Right lobe of liver (tissue), 6 donors: Measurements from ENCODE around the gene CFAP100. TPM values are rescaled to one million over a fixed set of nuclear protein-coding genes. Genes with fewer than 3 reads are reported as not detected.
A peak's percentile ranks its signal among the peaks of the same experiment; 100 is the strongest.

ENCODE experiments used
- ATAC-seq, 4 donors: fragments of 200-7000 bp; cut with Tn5 transposase; one replicate each; pipeline ENCODE4 v1.9.1; 2020; ENCODE audit warnings: mild to moderate bottlenecking in 4 of 4, moderate library complexity in 4 of 4
- DNase-seq, 3 donors: peaks; one replicate each; pipeline ENCODE4 v3.0.0-alpha.2; 2020
- H3K27ac ChIP-seq, 3 donors: fragments of 200-600 bp; one replicate each; pipeline ENCODE4 v1.8.0; 2022
- H3K27me3 ChIP-seq, 2 donors: fragments of 200-600 bp; one replicate each; pipeline ENCODE4 v1.8.0; 2022
- H3K36me3 ChIP-seq, 4 donors: fragments of 200-600 bp; sonication (generic) in 1 of 4; one replicate each; pipeline versions ENCODE4 v1.5.1 to v1.8.0; 2017 to 2022; ENCODE audit warnings: control low read depth in 1 of 4
- H3K4me1 ChIP-seq, 4 donors: fragments of 200-600 bp; sonication (generic) in 1 of 4; one replicate each; pipeline versions ENCODE4 v1.5.1 to v1.8.0; 2017 to 2022; ENCODE audit warnings: control low read depth in 1 of 4
- H3K4me3 ChIP-seq, 3 donors: fragments of 200-600 bp; one replicate each; pipeline ENCODE4 v1.8.0; 2022
- H3K9me3 ChIP-seq, 4 donors: fragments of 200-600 bp; sonication (generic) in 1 of 4; one replicate each; pipeline versions ENCODE4 v1.5.1 to v1.8.0; 2017 to 2022; ENCODE audit warnings: control low read depth in 1 of 4
- POLR2A ChIP-seq: fragments of 450-650 bp; IDR thresholded peaks from one replicate; pipeline ENCODE4 v1.6.1; 2017; ENCODE audit warnings: antibody characterized with exemption, mild to moderate bottlenecking
- WGBS: methylation state at CpG from one replicate; pipeline ENCODE4 v1.1.6; 2018; ENCODE audit warnings: low coverage, low lambda C conversion rate; ENCODE audit not compliant: insufficient coverage; ENCODE audit errors: missing lambda C conversion rate; 5-methylcytosine and 5-hydroxymethylcytosine counted together
- intact Hi-C, 2 donors: fragments of 100-400 bp; cut with DNase I; formaldehyde crosslinking; loops; one replicate each; pipeline versions ENCODE4 v1.11.2 to v1.14.1; 2022
- total RNA-seq, 6 experiments: library from RNA; depleted of rRNA in 2 of 6; stranded (reverse); fragments of >200 nt in 2 of 6; fragmentation: NEBNext Ultra II Directional in 3 of 6; extraction: Animal tissue kit (Norgen Biotek cat#: 25700) in 3 of 6; gene quantifications; one replicate each; pipeline versions ENCODE4 v1.1.0 to v1.2.4, GENCODE V29; 2016 to 2023
- TF ChIP-seq, protein P1 (sequence below), 4 donors: fragments of 200-600 bp in 3 of 4; fragments of 450-650 bp in 1 of 4; IDR thresholded peaks; one replicate each; pipeline versions ENCODE4 v1.5.1 to v1.8.0; 2016 to 2022; ENCODE audit warnings: antibody characterized with exemption in 4 of 4, mild to moderate bottlenecking in 2 of 4
- donor health status: DM: no; HTN: yes; CAD: no.
- donor health status: DM: no; HTN: no; CAD: no.
- donor health status: DM: no; HTN: no; CAD: no.
- donor health status: DM: no; HTN: yes; CAD: no.
- donor health status: DM: no; HTN: yes; CAD: no.

The CFAP100 gene
- total RNA-seq, 6 experiments from 2014 or later = not detected

DNA sequence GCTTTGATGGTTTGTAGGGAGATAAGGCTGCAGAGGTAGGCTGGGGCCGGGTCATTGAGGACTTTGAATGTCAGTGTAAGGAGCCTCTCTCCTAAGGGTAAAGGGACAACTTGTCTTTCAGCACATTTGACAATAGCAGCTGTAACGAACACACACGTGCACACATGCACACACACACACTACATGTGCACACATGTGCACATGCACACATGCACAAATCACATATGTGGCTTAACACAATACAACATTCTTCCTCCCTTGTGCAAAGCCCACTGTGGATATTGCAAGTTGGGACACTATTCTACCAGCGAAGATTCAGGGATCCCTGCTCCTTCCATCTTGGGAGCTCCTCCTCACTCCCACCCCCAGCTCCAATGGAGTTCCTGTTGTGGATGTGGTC, 1.1 kb upstream of the CFAP100 start:
- Histone ChIP-seq H3K9me3 (no peaks in the 10 kb centered on the region), H3K4me3 (no peak overlapping the region), H3K4me1 (peaks cover 0 to 5% (median 2%) of the 10 kb centered on the region in 4 donors), H3K27me3 (no peaks in the 10 kb centered on the region), H3K27ac (no peak overlapping the region), H3K36me3 (no peaks in the 10 kb centered on the region)
- WGBS = 86% methylated on average over 2 of the region's 4 CpGs
- intact Hi-C loops = loop anchor here in 1 of 2 donors (10.0 kb wide), 2 partner anchors 139 to 259 kb away; no protein-coding TSS in a partner anchor
- DNase-seq = peak in 1 of 3 donors; percentile 12
- no peak for ATAC-seq
- no peak for TF ChIP-seq POLR2A
- TF ChIP-seq, protein P1, sequence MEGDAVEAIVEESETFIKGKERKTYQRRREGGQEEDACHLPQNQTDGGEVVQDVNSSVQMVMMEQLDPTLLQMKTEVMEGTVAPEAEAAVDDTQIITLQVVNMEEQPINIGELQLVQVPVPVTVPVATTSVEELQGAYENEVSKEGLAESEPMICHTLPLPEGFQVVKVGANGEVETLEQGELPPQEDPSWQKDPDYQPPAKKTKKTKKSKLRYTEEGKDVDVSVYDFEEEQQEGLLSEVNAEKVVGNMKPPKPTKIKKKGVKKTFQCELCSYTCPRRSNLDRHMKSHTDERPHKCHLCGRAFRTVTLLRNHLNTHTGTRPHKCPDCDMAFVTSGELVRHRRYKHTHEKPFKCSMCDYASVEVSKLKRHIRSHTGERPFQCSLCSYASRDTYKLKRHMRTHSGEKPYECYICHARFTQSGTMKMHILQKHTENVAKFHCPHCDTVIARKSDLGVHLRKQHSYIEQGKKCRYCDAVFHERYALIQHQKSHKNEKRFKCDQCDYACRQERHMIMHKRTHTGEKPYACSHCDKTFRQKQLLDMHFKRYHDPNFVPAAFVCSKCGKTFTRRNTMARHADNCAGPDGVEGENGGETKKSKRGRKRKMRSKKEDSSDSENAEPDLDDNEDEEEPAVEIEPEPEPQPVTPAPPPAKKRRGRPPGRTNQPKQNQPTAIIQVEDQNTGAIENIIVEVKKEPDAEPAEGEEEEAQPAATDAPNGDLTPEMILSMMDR (IDR thresholded peaks at IDR 0.05) = no peak

- no peak for ATAC-seq
- no peak overlapping the region for H3K4me3 ChIP-seq
- H3K27me3 ChIP-seq = no peaks in the 10 kb centered on the region
- no peaks in the 10 kb centered on the region for H3K36me3 ChIP-seq
- TF ChIP-seq POLR2A = no peak
- intact Hi-C loops = loop anchor here in 1 of 2 donors (10.0 kb wide), 2 partner anchors 140 to 260 kb away; no protein-coding TSS in a partner anchor
- H3K27ac ChIP-seq = no peak overlapping the region
- no peaks in the 10 kb centered on the region for H3K4me1 ChIP-seq
- WGBS = 19% methylated on average over 19 of the region's 30 CpGs
- peak in 1 of 3 donors; percentile 39 for DNase-seq
- no peaks in the 10 kb centered on the region for H3K9me3 ChIP-seq
Observed at GRCh38 chr3:126394977-126395321, 240 bp downstream of the CFAP100 start.

DNA sequence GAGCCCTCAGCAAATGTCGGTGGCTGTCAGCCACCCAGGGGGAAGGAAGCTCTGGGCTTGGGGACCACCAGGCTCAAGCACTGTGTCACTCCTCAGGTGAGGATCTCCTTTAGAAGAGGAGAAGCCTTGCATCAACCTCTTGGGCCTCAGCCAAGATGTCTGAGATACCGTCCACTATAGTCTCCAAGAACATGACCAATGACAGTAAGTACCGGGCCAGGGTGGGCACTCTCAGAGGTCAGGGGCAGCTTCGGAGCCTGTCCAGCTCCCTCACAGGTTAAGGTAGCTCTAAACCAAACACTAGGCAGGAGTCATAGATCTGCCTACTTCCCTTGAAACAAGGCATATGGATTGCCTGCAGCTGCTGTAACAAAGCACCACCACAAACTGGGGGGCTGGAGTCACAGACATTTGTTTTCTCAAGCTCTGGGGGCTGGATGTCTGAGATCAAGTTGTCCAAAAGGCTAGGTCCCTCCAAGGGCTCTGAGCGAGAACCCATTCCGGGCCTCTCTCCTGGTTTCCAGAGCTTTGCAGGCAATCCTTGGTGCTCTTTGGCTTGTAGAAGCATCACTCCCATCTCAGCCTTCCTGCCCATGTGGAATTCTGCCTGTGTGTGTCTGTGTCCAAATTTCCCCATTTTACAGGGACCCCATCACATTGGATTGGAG, 1.3 kb downstream of the CFAP100 start:
- Histone ChIP-seq H3K9me3 (no peaks in the 10 kb centered on the region), H3K27me3 (no peaks in the 10 kb centered on the region), H3K4me1 (no peaks in the 10 kb centered on the region), H3K36me3 (no peaks in the 10 kb centered on the region), H3K27ac (no peak overlapping the region), H3K4me3 (no peak overlapping the region)
- ATAC-seq = no peak
- no peak for TF ChIP-seq POLR2A
- TF ChIP-seq, protein P1 (IDR thresholded peaks at IDR 0.05) = no peak
- WGBS = no CpG with 5 or more reads among the region's 6 CpGs
- DNase-seq = peak in 1 of 3 donors; percentile 34
- intact Hi-C loops = loop anchor here in 1 of 2 donors (10.0 kb wide), 2 partner anchors 141 to 261 kb away; no protein-coding TSS in a partner anchor

- no peak for TF ChIP-seq POLR2A
- TF ChIP-seq, protein P1 (IDR thresholded peaks at IDR 0.05) = no peak
- DNase-seq (peak in 1 of 3 donors; percentile 33), ATAC-seq (no peak)
- no peak overlapping the region for H3K4me3 ChIP-seq
- intact Hi-C loops = loop anchor here in 1 of 2 donors (10.0 kb wide), 2 partner anchors 142 to 262 kb away; no protein-coding TSS in a partner anchor
- no peaks in the 10 kb centered on the region for H3K36me3 ChIP-seq
- 84% methylated on average over 5 of the region's 5 CpGs for WGBS
- no peak overlapping the region for H3K27ac ChIP-seq
- H3K4me1 ChIP-seq = no peaks in the 10 kb centered on the region
- no peaks in the 10 kb centered on the region for H3K9me3 ChIP-seq
- no peaks in the 10 kb centered on the region for H3K27me3 ChIP-seq
Observed at GRCh38 chr3:126396536-126396935, 1.8 kb downstream of the CFAP100 start.
